Superior temporal gyrus (tissue), 1 donor: ENCODE measurements around the gene ZNF503.

Experiments used
- DNase-seq: peaks from one replicate; pipeline ENCODE4 v3.0.0-alpha.2; 2016; ENCODE audit errors: extremely low spot score

Gene ZNF503

GRCh38 chr10:75431180-75432111, 29.9 kb upstream of the ZNF503 start, which contains the start of gene LRMDA:
Gene LRMDA (plus strand): TSS chr10:75431624.
- no peak for DNase-seq

GRCh38 chr10:75430000-75430763, 28.6 kb upstream of the ZNF503 start:
- no peak for DNase-seq

DNA sequence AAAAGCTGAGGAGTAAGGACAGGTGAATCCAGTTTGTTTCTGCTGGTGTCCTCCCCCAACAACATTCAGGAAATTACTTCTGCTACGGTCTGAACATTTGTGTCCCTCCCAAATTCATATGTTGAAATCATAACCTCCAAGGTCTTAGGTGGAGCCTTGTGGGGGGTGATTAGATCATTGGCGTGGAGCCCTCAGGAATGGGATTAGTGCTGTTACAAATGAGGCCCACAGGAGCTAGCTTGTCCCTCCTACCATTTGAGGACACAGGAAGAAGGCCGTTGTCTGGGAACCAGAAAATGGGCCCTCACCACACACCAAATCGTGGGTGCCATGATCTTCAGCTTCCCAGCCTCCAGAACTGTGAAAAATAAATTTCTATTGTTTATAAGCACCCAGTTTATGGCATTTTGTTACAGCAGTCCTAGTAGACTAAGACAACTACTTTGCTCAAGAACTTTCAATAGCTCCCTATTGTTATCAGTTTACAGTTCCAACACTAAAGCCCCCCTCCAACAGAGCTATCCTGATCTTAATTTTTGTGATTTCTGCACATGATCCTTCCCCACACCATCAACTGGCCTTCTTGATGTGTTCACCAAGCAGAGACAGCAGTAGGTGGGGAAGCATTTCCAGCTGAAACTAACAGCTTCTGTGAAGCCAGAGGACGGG, 27.7 kb upstream of the ZNF503 start:
- DNase-seq: no peak

- DNase-seq: no peak
Measured at GRCh38 chr10:75428434-75429158, 27.0 kb upstream of the ZNF503 start.

DNA sequence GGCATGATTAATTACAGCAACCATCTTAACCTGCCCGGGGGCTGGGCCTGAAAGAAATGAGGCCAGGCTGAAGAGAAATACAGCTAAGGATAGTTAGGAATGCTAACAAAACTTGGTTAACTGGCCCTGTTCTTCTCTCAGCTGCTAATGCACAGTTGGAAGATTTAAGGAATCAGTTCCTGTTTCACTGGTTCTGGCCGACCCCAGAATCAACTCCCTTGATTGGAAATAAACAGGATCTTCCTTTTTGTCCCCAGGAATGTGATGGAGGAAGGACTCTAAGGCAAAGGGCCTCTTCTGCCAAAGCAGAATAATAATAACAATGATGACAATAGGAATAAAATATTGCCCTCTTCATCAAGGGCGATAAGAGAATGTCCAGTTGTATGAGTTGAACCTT, 26.4 kb upstream of the ZNF503 start:
- no peak for DNase-seq

DNA sequence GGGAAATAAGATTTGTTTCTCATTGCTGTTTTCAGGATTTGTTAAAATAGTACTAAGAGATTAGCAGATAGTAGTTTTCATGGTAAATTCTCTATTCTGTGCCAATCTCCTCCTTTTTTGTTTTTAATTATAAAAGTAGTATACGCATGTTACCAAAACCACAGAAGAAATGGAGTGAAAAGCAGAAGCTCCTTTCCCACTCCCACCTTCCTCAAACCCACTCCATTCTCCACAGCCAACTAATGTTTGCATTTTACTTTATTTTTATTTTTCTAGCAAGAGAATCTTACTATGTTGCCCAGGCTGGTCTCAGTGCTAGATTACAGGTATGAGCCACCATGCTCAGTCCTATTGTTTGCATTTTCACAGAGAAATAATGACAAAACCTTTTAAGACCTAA, 25.3 kb upstream of the ZNF503 start:
- DNase-seq: no peak

DNA sequence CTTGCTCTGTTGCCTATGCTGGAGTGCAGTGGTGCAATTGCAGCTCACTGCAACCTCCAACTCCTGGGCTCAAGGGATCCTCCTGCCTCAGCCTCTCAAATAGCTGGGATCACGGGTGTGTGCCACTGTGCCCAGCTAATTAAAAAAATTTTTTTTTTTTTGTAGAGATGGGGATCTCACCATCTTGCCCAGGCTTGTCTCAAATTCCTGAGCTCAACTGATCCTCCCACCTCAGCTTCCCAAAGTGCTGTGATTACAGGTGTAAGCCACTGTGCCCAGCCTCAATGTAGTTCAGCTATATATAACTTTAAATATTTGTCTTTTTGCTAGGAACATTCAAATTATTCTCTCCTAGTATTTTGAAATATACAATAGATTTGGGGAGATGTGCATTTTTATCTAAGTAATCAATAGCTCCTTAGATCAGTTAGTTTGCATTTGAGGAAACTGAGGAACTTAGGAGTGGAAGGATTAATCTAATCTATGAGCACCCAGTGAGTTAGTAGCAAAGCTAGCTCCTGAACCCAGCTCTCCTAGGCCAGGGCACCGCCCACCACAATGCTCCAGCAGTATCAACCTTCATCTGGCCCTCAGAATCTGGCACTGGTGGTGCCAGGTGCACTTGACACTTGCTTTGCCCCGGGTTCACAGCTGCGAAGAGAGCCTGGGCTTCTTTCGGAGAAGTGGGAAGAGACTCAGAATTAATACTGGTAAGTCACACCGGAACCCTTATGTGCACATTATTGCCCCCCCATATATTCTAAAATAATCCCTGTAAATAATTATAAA, 23.9 kb upstream of the ZNF503 start:
- no peak for DNase-seq

- no peak for DNase-seq
Measured at GRCh38 chr10:75424571-75424970, 23.0 kb upstream of the ZNF503 start.

DNA sequence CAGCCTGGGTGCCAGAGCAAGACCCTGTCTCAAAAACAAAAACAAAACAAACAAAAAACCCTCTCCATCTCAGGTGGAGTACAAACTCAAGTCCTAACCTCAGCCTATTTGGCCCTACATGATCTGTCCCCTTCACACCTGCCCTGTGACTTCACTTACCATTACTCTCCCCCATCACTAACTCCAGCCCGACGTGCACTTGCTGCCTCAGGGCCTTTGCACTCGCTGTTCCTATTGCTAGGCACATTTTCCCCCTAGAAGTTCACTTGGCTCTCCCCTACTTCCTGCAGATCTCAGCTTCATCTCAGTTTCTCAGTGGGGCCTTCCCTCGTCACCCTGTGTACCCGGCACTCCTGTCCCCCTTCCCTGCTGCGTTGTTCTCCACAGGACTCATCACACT, 21.3 kb upstream of the ZNF503 start:
- DNase-seq: no peak

- no peak for DNase-seq
Measured at GRCh38 chr10:75418712-75419111, 17.1 kb upstream of the ZNF503 start.

DNA sequence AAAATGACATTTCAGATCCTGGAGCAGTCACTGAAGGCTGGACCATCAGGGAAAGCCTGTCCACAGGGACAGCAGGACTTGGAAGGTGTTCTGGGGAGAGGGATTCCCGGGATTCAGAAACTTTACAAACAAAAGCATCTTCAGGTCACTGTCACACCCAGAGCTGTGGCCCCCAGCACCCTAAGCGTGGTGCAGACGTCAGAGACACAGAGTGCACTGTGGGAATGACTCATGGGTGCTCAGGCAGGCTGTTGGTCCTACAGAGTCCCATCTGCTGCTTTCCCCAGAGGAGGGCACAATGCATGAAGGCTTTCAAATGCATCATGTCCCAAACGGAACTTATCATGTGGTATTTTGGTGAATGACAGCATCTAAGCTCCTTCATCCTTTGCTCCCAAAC, 16.7 kb upstream of the ZNF503 start:
- DNase-seq: no peak

GRCh38 chr10:75417522-75417927, 16.0 kb upstream of the ZNF503 start:
- DNase-seq: no peak

DNA sequence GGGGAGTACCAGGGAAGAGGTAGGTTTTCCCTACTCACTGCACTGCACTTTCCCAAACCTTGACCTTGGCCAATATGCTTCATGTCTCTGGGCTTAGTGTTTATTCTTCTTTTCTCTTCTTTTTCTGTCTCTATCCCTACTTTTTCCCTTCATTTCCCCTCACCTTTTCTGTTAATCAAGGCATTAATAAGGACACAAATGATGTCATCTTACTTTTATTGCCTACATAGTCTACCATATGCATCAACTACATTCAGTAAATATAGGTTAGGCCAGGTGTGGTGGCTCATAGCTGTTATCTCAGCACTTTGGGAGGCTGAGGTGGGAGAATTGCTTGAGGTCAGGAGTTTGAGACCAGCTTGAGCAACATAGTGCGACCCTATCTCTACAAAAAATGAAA, 13.0 kb upstream of the ZNF503 start:
- no peak for DNase-seq

GRCh38 chr10:75410132-75411005, 8.8 kb upstream of the ZNF503 start:
- no peak for DNase-seq

DNA sequence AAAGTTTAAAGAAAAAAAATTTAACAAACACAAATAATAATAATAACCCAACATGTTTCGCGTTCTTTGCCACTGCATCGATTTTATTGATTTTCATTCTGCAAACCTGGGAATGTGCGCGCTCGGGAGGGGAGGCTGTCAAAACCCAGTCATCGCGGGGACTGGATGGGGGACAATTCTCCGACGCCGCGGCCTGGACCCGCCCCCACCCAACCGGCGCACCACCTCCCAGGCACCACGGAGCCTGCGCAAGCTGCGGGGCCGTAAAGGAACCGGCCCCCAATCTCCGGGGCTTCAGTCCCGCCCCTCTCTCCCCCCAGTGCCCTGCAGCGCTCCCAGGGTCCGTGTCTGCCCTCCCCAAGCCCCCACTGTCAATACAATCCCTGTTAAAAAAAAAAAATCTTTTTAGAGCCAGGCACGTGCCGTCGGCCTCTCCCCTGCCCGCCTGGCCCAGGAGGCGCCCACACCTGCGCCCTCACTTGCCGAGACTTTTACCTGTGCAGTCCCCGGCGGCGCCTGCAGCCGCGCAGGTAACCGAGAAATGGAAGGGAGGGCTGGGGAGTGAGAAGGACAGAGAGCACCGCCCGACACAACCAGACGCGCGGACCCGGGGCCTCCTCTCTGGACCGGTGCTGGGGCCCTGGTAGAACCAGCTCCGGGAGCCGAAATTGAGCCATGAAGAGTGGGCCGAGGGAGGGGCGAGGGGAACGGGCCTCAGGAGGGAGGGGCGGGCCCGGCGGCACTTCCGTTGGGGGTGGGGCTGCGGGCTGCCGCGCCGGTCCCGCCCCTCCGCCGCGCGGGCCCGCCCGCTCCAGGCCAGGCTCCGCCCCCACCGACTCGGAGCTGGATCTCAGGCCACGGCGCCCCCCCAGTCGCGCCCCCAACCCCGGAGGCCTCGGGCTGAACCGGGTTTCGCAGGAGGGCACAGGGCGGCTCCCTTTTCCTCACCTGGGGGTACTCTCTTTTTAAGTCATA, 7.6 kb upstream of the ZNF503 start:
- DNase-seq: no peak

- DNase-seq: no peak
Measured at GRCh38 chr10:75408509-75408875, 6.9 kb upstream of the ZNF503 start.

DNA sequence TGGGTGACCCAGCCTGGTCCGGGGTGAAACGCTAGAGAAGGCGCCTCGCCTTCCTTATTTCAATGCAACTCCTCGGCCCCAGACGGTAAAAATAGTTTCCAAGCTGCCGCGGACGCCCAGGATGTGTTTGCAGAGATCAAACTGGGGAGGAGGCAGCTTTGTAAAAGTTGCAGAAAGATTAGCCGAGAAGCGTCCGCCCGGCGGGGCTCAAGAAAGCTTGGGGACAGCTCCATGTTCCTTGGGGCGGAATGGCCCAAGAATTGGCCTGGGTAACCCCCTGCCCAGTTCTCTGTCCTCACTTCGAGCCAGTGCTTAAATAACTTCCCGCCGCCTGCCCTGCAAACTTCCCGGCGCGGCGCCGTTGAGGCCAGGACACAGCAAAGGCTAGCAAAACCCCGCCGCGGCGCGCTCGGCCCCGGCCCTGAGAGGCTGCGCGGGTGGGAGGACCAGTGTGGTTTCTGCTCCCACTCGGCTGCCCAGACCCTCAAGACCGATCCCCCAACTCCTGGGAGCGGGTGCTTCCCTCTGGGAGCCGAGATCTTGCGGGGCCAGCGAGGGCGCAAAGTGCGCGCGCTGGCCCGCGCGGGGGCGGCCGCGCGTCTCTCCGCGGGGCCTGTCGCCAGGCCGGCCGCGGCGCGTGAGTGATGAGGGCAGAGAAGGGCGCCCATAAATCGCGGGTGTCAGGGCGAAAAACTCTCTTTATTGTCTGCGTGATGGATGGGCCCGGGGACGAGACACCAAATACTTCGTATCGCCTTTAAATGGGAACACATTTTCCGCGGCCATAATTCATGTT, 6.3 kb upstream of the ZNF503 start:
- no peak for DNase-seq

DNA sequence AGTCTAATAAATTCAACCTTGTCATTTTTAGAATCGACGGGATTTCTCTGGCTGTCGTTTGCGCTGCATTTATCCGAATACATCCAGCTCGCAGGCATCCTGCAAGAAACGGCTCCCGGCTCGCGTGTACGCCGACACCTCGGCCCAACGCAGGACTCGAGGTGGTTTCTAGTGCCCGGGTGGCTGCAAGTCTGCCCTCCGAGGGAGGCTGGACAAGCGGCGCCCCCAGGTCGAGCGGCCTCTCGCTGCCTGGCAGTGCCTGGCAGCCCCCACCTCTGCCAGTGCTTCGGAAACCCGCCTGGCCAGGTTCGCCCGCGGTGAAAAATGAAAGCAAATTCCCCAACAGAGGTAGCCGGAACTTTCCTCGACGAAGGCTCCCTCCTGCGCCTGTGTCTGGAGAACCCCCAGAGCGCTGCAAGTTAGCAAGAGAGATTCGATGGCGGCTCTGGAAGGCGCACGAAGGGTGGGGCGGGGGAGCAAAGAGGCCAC, 5.7 kb upstream of the ZNF503 start:
- no peak for DNase-seq
